Measurements from ENCODE around the gene CD44. TPM values are rescaled to one million over a fixed set of nuclear protein-coding genes. Genes with fewer than 3 reads are reported as not detected.

Gene CD44
- total RNA-seq, 1 experiment from 2014 or later = 61.4 TPM

GRCh38 chr11:35098855-35099254 lies 40.1 kb upstream of the CD44 start:
- no peak for TF ChIP-seq CTCF (IDR thresholded peaks at IDR 0.05; ENCODE audit: insufficient read depth in 1 of 2, low read depth in 1 of 2, low read length in 1 of 2, severe bottlenecking in 1 of 2, unreplicated experiment in 1 of 2)
- Mint-ChIP-seq H3K4me3 (ENCODE audit: unreplicated experiment) (no peak overlapping the region), H3K27ac (ENCODE audit: unreplicated experiment) (no peak overlapping the region), H3K27me3 (ENCODE audit: insufficient read depth, unreplicated experiment) (no peaks in the 10 kb centered on the region), H3K9me3 (ENCODE audit: unreplicated experiment) (no peaks in the 10 kb centered on the region), H3K36me3 (ENCODE audit: insufficient read depth, unreplicated experiment) (no peaks in the 10 kb centered on the region), H3K4me1 (ENCODE audit: low read depth, unreplicated experiment) (no peaks in the 10 kb centered on the region)
- Histone ChIP-seq H3K4me3 (ENCODE audit: low read depth, low read length) (no peak overlapping the region), H3K36me3 (ENCODE audit: control insufficient read depth, insufficient read depth, low read length) (no peaks in the 10 kb centered on the region), H3K9me3 (no peaks in the 10 kb centered on the region), H3K27me3 (replicated peaks; ENCODE audit: control insufficient read depth, insufficient read depth, low read length) (no peaks in the 10 kb centered on the region), H3K4me1 (no peaks in the 10 kb centered on the region)
- intact Hi-C loops (cut with micrococcal nuclease; ENCODE audit: unreplicated experiment) = no loop called here
- ChIA-PET CTCF (no interaction called here), POLR2A (no interaction called here)
- BruUV-seq (replicated peaks) = no TSS peak
- DNase-seq = no peak

GRCh38 chr11:35099278-35100012 lies 39.5 kb upstream of the CD44 start:
- BruUV-seq (replicated peaks) = no TSS peak
- Mint-ChIP-seq H3K4me1 (ENCODE audit: low read depth, unreplicated experiment) (no peaks in the 10 kb centered on the region), H3K36me3 (ENCODE audit: insufficient read depth, unreplicated experiment) (no peaks in the 10 kb centered on the region), H3K27ac (ENCODE audit: unreplicated experiment) (no peak overlapping the region), H3K4me3 (ENCODE audit: unreplicated experiment) (no peak overlapping the region), H3K9me3 (ENCODE audit: unreplicated experiment) (no peaks in the 10 kb centered on the region), H3K27me3 (ENCODE audit: insufficient read depth, unreplicated experiment) (no peaks in the 10 kb centered on the region)
- ChIA-PET POLR2A (no interaction called here), CTCF (no interaction called here)
- H3K9me3 ChIP-seq = no peaks in the 10 kb centered on the region
- DNase-seq = no peak
- no peak for TF ChIP-seq CTCF (IDR thresholded peaks at IDR 0.05; ENCODE audit: insufficient read depth in 1 of 2, low read depth in 1 of 2, low read length in 1 of 2, severe bottlenecking in 1 of 2, unreplicated experiment in 1 of 2)
- H3K27me3 ChIP-seq (replicated peaks; ENCODE audit: control insufficient read depth, insufficient read depth, low read length) = no peaks in the 10 kb centered on the region
- H3K36me3 ChIP-seq (ENCODE audit: control insufficient read depth, insufficient read depth, low read length) = no peaks in the 10 kb centered on the region
- no peaks in the 10 kb centered on the region for H3K4me1 ChIP-seq
- no peak overlapping the region for H3K4me3 ChIP-seq (ENCODE audit: low read depth, low read length)
- intact Hi-C loops (cut with micrococcal nuclease; ENCODE audit: unreplicated experiment) = no loop called here

- Histone ChIP-seq H3K27me3 (replicated peaks; ENCODE audit: control insufficient read depth, insufficient read depth, low read length) (no peaks in the 10 kb centered on the region), H3K9me3 (no peaks in the 10 kb centered on the region), H3K4me1 (no peaks in the 10 kb centered on the region), H3K36me3 (ENCODE audit: control insufficient read depth, insufficient read depth, low read length) (no peaks in the 10 kb centered on the region), H3K4me3 (ENCODE audit: low read depth, low read length) (no peak overlapping the region)
- intact Hi-C loops (cut with micrococcal nuclease; ENCODE audit: unreplicated experiment) = no loop called here
- no peak for TF ChIP-seq CTCF (IDR thresholded peaks at IDR 0.05; ENCODE audit: insufficient read depth in 1 of 2, low read depth in 1 of 2, low read length in 1 of 2, severe bottlenecking in 1 of 2, unreplicated experiment in 1 of 2)
- BruUV-seq (replicated peaks) = no TSS peak
- H3K27me3 Mint-ChIP-seq (ENCODE audit: insufficient read depth, unreplicated experiment) = no peaks in the 10 kb centered on the region
- ChIA-PET CTCF (no interaction called here), POLR2A (no interaction called here)
- no peaks in the 10 kb centered on the region for H3K36me3 Mint-ChIP-seq (ENCODE audit: insufficient read depth, unreplicated experiment)
- DNase-seq = no peak
- H3K9me3 Mint-ChIP-seq (ENCODE audit: unreplicated experiment) = no peaks in the 10 kb centered on the region
- no peak overlapping the region for H3K27ac Mint-ChIP-seq (ENCODE audit: unreplicated experiment)
- H3K4me3 Mint-ChIP-seq (ENCODE audit: unreplicated experiment) = no peak overlapping the region
- peaks cover under 1% of the 10 kb centered on the region for H3K4me1 Mint-ChIP-seq (ENCODE audit: low read depth, unreplicated experiment)
Measured at GRCh38 chr11:35100013-35100383, 39.0 kb upstream of the CD44 start.

All from Caco-2 (cell line).